ENCODE data around the gene ZNF740. TPM values are rescaled to one million over a fixed set of nuclear protein-coding genes. Genes with fewer than 3 reads are reported as not detected.

The ZNF740 gene
- total and polyA plus RNA-seq, 2 of the 8 experiments (the other 6 are each of a cell fraction or from before 2014, with no cell fraction given), result 8.2 to 40.0 TPM

- TF ChIP-seq FOSL1 (IDR thresholded peaks at IDR 0.05; ENCODE audit: insufficient read depth, low read depth, low read length) (no peak), ASH2L (IDR thresholded peaks at IDR 0.05; ENCODE audit: low read length) (no peak), E2F6 (IDR thresholded peaks at IDR 0.05) (no peak), SIN3A (conservative IDR thresholded peaks at IDR 0.05 in 1 of 2, IDR thresholded peaks at IDR 0.05 in 1 of 2; ENCODE audit: low read depth in 1 of 2, low read length in 2 of 2) (no peak)
Measured at GRCh38 chr12:53207042-53207441, 26.5 kb downstream of the ZNF740 start, which contains the start of gene ITGB7 (continued).
